ENCODE results near the gene NALF2.
A peak's percentile ranks its signal among the peaks of the same experiment; 100 is the strongest.

NALF2 gene

GRCh38 chrX:69503782-69504625 lies at the start of gene NALF2:
TSS of gene NALF2 (plus strand) at chrX:69504326. CDS start at chrX:69505283, 957 bp downstream.
- DNase-seq (ENCODE audit: low read depth): peak; percentile 19

- no peak for DNase-seq (ENCODE audit: low read depth)
Measured at GRCh38 chrX:69457756-69458155, 46.4 kb upstream of the NALF2 start.

GRCh38 chrX:69466546-69466945 lies 37.6 kb upstream of the NALF2 start:
- DNase-seq (ENCODE audit: low read depth): no peak

GRCh38 chrX:69469975-69470374 lies 34.2 kb upstream of the NALF2 start:
- DNase-seq (ENCODE audit: low read depth): no peak

GRCh38 chrX:69489625-69490024 lies 14.5 kb upstream of the NALF2 start:
- DNase-seq (ENCODE audit: low read depth): no peak

- no peak for DNase-seq (ENCODE audit: low read depth)
Measured at GRCh38 chrX:69493193-69493592, 10.9 kb upstream of the NALF2 start.

- DNase-seq (ENCODE audit: low read depth): no peak
Measured at GRCh38 chrX:69493766-69494165, 10.4 kb upstream of the NALF2 start.

- no peak for DNase-seq (ENCODE audit: low read depth)
Measured at GRCh38 chrX:69496183-69496582, 7.9 kb upstream of the NALF2 start.

GRCh38 chrX:69501429-69501828 lies 2.7 kb upstream of the NALF2 start:
- no peak for DNase-seq (ENCODE audit: low read depth)

- DNase-seq (ENCODE audit: low read depth): no peak
Measured at GRCh38 chrX:69503228-69503781, 821 bp upstream of the NALF2 start.

- no peak for DNase-seq (ENCODE audit: low read depth)
Measured at GRCh38 chrX:69504626-69505612, 793 bp downstream of the NALF2 start.

GRCh38 chrX:69505772-69506616 lies 1.9 kb downstream of the NALF2 start:
- no peak for DNase-seq (ENCODE audit: low read depth)

- DNase-seq (ENCODE audit: low read depth): no peak
Measured at GRCh38 chrX:69506617-69507499, 2.7 kb downstream of the NALF2 start.

- DNase-seq (ENCODE audit: low read depth): no peak
Measured at GRCh38 chrX:69507500-69507789, 3.3 kb downstream of the NALF2 start.

- DNase-seq (ENCODE audit: low read depth): no peak
Measured at GRCh38 chrX:69508610-69509009, 4.5 kb downstream of the NALF2 start.

GRCh38 chrX:69510137-69510715 lies 6.1 kb downstream of the NALF2 start:
- DNase-seq (ENCODE audit: low read depth): no peak

- no peak for DNase-seq (ENCODE audit: low read depth)
Measured at GRCh38 chrX:69510914-69511513, 6.9 kb downstream of the NALF2 start.

GRCh38 chrX:69522052-69522451 lies 17.9 kb downstream of the NALF2 start:
- DNase-seq (ENCODE audit: low read depth): no peak

- DNase-seq (ENCODE audit: low read depth): no peak
Measured at GRCh38 chrX:69523314-69523713, 19.2 kb downstream of the NALF2 start.

GRCh38 chrX:69524781-69525363 lies 20.7 kb downstream of the NALF2 start:
- DNase-seq (ENCODE audit: low read depth): no peak

Data from amniotic epithelial cell (primary cell).